Measurements from ENCODE around the gene TMEM202.

- TF ChIP-seq CTCF (IDR thresholded peaks at IDR 0.05), result no peak
- TF ChIP-seq EZH2 (IDR thresholded peaks at IDR 0.05; ENCODE audit: borderline replicate concordance, insufficient read depth, low read depth, low read length, poor library complexity, severe bottlenecking), result no peak
These were observed 22.5 kb downstream of the TMEM202 start for GRCh38 chr15:72420576-72420975.

Data from B cell (primary cell).